ENCODE measurements around the gene NUDT14.

NUDT14 gene

GRCh38 chr14:105136401-105137322 is 44.5 kb downstream of the NUDT14 start:
- H3K9ac ChIP-seq (ENCODE audit: low read length): no peak overlapping the region
- H3K9me3 ChIP-seq (ENCODE audit: control insufficient read depth, low read length): no peaks in the 10 kb centered on the region
- H3K36me3 ChIP-seq (ENCODE audit: control insufficient read depth, insufficient read depth, low read length): no peaks in the 10 kb centered on the region
- H3K27me3 ChIP-seq (ENCODE audit: control insufficient read depth, insufficient read depth, low read length): peaks cover 4% of the 10 kb centered on the region
- no peak overlapping the region for H3K4me3 ChIP-seq (ENCODE audit: low read length)
- no peaks in the 10 kb centered on the region for H3K4me1 ChIP-seq (ENCODE audit: control insufficient read depth, insufficient read depth, low read length)

- H3K36me3 ChIP-seq (ENCODE audit: control insufficient read depth, insufficient read depth, low read length): no peaks in the 10 kb centered on the region
- no peak overlapping the region for H3K9ac ChIP-seq (ENCODE audit: low read length)
- H3K27me3 ChIP-seq (ENCODE audit: control insufficient read depth, insufficient read depth, low read length): peaks cover 4% of the 10 kb centered on the region
- no peak overlapping the region for H3K4me3 ChIP-seq (ENCODE audit: low read length)
- no peaks in the 10 kb centered on the region for H3K4me1 ChIP-seq (ENCODE audit: control insufficient read depth, insufficient read depth, low read length)
- H3K9me3 ChIP-seq (ENCODE audit: control insufficient read depth, low read length): peaks cover 4% of the 10 kb centered on the region
Observed at GRCh38 chr14:105135700-105136395, 45.3 kb downstream of the NUDT14 start.

- Histone ChIP-seq H3K4me1 (ENCODE audit: control insufficient read depth, insufficient read depth, low read length) (no peaks in the 10 kb centered on the region), H3K4me3 (ENCODE audit: low read length) (no peak overlapping the region), H3K36me3 (ENCODE audit: control insufficient read depth, insufficient read depth, low read length) (no peaks in the 10 kb centered on the region), H3K9me3 (ENCODE audit: control insufficient read depth, low read length) (peaks cover 4% of the 10 kb centered on the region), H3K9ac (ENCODE audit: low read length) (no peak overlapping the region), H3K27me3 (ENCODE audit: control insufficient read depth, insufficient read depth, low read length) (peaks cover 4% of the 10 kb centered on the region)
Observed at GRCh38 chr14:105132921-105133654, 48.0 kb downstream of the NUDT14 start.

GRCh38 chr14:105131241-105131640 is 49.9 kb downstream of the NUDT14 start:
- H3K9ac ChIP-seq (ENCODE audit: low read length): no peak overlapping the region
- H3K4me3 ChIP-seq (ENCODE audit: low read length): no peak overlapping the region
- H3K36me3 ChIP-seq (ENCODE audit: control insufficient read depth, insufficient read depth, low read length): no peaks in the 10 kb centered on the region
- no peaks in the 10 kb centered on the region for H3K4me1 ChIP-seq (ENCODE audit: control insufficient read depth, insufficient read depth, low read length)
- H3K9me3 ChIP-seq (ENCODE audit: control insufficient read depth, low read length): peaks cover 4% of the 10 kb centered on the region
- H3K27me3 ChIP-seq (ENCODE audit: control insufficient read depth, insufficient read depth, low read length): peaks cover 4% of the 10 kb centered on the region

GRCh38 chr14:105128059-105128458 is 53.1 kb downstream of the NUDT14 start:
- peaks cover 4% of the 10 kb centered on the region for H3K9me3 ChIP-seq (ENCODE audit: control insufficient read depth, low read length)
- no peak overlapping the region for H3K9ac ChIP-seq (ENCODE audit: low read length)
- no peak overlapping the region for H3K4me3 ChIP-seq (ENCODE audit: low read length)
- H3K27me3 ChIP-seq (ENCODE audit: control insufficient read depth, insufficient read depth, low read length): peaks cover 10% of the 10 kb centered on the region
- no peaks in the 10 kb centered on the region for H3K4me1 ChIP-seq (ENCODE audit: control insufficient read depth, insufficient read depth, low read length)
- H3K36me3 ChIP-seq (ENCODE audit: control insufficient read depth, insufficient read depth, low read length): no peaks in the 10 kb centered on the region

GRCh38 chr14:105126981-105127329 is 54.2 kb downstream of the NUDT14 start:
- Histone ChIP-seq H3K9me3 (ENCODE audit: control insufficient read depth, low read length) (peaks cover 4% of the 10 kb centered on the region), H3K36me3 (ENCODE audit: control insufficient read depth, insufficient read depth, low read length) (no peaks in the 10 kb centered on the region), H3K27me3 (ENCODE audit: control insufficient read depth, insufficient read depth, low read length) (peaks cover 10% of the 10 kb centered on the region), H3K4me3 (ENCODE audit: low read length) (no peak overlapping the region), H3K9ac (ENCODE audit: low read length) (no peak overlapping the region), H3K4me1 (ENCODE audit: control insufficient read depth, insufficient read depth, low read length) (no peaks in the 10 kb centered on the region)

- Histone ChIP-seq H3K27me3 (ENCODE audit: control insufficient read depth, insufficient read depth, low read length) (peaks cover 10% of the 10 kb centered on the region), H3K9me3 (ENCODE audit: control insufficient read depth, low read length) (peaks cover 4% of the 10 kb centered on the region), H3K9ac (ENCODE audit: low read length) (no peak overlapping the region), H3K4me3 (ENCODE audit: low read length) (no peak overlapping the region), H3K4me1 (ENCODE audit: control insufficient read depth, insufficient read depth, low read length) (no peaks in the 10 kb centered on the region), H3K36me3 (ENCODE audit: control insufficient read depth, insufficient read depth, low read length) (no peaks in the 10 kb centered on the region)
Observed at GRCh38 chr14:105126126-105126980, 54.8 kb downstream of the NUDT14 start.

GRCh38 chr14:105124823-105125222 is 56.3 kb downstream of the NUDT14 start:
- Histone ChIP-seq H3K4me3 (ENCODE audit: low read length) (no peak overlapping the region), H3K9me3 (ENCODE audit: control insufficient read depth, low read length) (no peaks in the 10 kb centered on the region), H3K4me1 (ENCODE audit: control insufficient read depth, insufficient read depth, low read length) (peaks cover under 1% of the 10 kb centered on the region), H3K9ac (ENCODE audit: low read length) (no peak overlapping the region), H3K36me3 (ENCODE audit: control insufficient read depth, insufficient read depth, low read length) (no peaks in the 10 kb centered on the region), H3K27me3 (ENCODE audit: control insufficient read depth, insufficient read depth, low read length) (peaks cover 10% of the 10 kb centered on the region)

- no peaks in the 10 kb centered on the region for H3K36me3 ChIP-seq (ENCODE audit: control insufficient read depth, insufficient read depth, low read length)
Observed at GRCh38 chr14:105123981-105124765, 56.9 kb downstream of the NUDT14 start.

GRCh38 chr14:105123064-105123665 is 57.9 kb downstream of the NUDT14 start:
- no peaks in the 10 kb centered on the region for H3K9me3 ChIP-seq (ENCODE audit: control insufficient read depth, low read length)
- no peak overlapping the region for H3K9ac ChIP-seq (ENCODE audit: low read length)
- H3K4me1 ChIP-seq (ENCODE audit: control insufficient read depth, insufficient read depth, low read length): peaks cover 12% of the 10 kb centered on the region
- no peaks in the 10 kb centered on the region for H3K36me3 ChIP-seq (ENCODE audit: control insufficient read depth, insufficient read depth, low read length)
- H3K4me3 ChIP-seq (ENCODE audit: low read length): no peak overlapping the region
- H3K27me3 ChIP-seq (ENCODE audit: control insufficient read depth, insufficient read depth, low read length): peaks cover 10% of the 10 kb centered on the region

More at GRCh38 chr14:105123981-105124765, 56.9 kb downstream of the NUDT14 start:
- Histone ChIP-seq H3K27me3 (ENCODE audit: control insufficient read depth, insufficient read depth, low read length) (peaks cover 10% of the 10 kb centered on the region), H3K9me3 (ENCODE audit: control insufficient read depth, low read length) (no peaks in the 10 kb centered on the region), H3K4me3 (ENCODE audit: low read length) (no peak overlapping the region), H3K9ac (ENCODE audit: low read length) (no peak overlapping the region), H3K4me1 (ENCODE audit: control insufficient read depth, insufficient read depth, low read length) (peaks cover 7% of the 10 kb centered on the region)
